SK-N-SH (cell line): ENCODE measurements around the gene ENTREP3. TPM values are rescaled to one million over a fixed set of nuclear protein-coding genes. Genes with fewer than 3 reads are reported as not detected.

ENCODE experiments used
- CTCF ChIA-PET: fragments of 300-600, 350-600 bp; formaldehyde crosslinking; extraction: SDS; loops from one replicate; lab custom pipeline; 2021; lab: Yijun Ruan, JAX
- POLR2A ChIA-PET: fragments of 350-600 bp; sonication (Branson Sonifier 250); formaldehyde crosslinking; extraction: SDS; loops from one replicate; lab custom pipeline; 2020; ENCODE audit warnings: antibody characterized with exemption, inconsistent platforms; lab: Yijun Ruan, JAX
- DNase-seq: peaks from one replicate; pipeline ENCODE4 v3.0.0; 2012
- H2AFZ ChIP-seq: fragments of 200-600 bp; sonication (generic); 2 replicates; pipeline ENCODE4 v1.8.1; 2016; ENCODE audit warnings: antibody characterized with exemption, mild to moderate bottlenecking, low read depth
- H3F3A ChIP-seq: fragments of 200-600 bp; sonication (generic); replicated peaks from 2 replicates; pipeline ENCODE3; 2016; ENCODE audit warnings: antibody characterized with exemption, mild to moderate bottlenecking; ENCODE audit not compliant: insufficient read depth
- H3K27ac ChIP-seq, 2 experiments: fragments of 200-500 bp in 1 of 2; fragments of 200-600 bp in 1 of 2; sonication (Bioruptor generic) in 1 of 2; sonication (generic), shearing (Covaris generic) in 1 of 2; 2 replicates each; pipeline versions ENCODE4 v1.5.1 to v1.6.1; 2014 to 2016; ENCODE audit warnings: low read depth in 2 of 2, inconsistent platforms in 1 of 2, low read length in 1 of 2, mild to moderate bottlenecking in 1 of 2, mixed read lengths in 1 of 2
- H3K27me3 ChIP-seq: fragments of 200-600 bp; sonication (generic), shearing (Covaris generic); 2 replicates; pipeline ENCODE4 v1.6.1; 2016; ENCODE audit warnings: mixed run types; ENCODE audit not compliant: insufficient read depth
- H3K36me3 ChIP-seq, 2 experiments: fragments of 200-500 bp in 1 of 2; fragments of 200-600 bp in 1 of 2; sonication (Bioruptor generic) in 1 of 2; sonication (generic) in 1 of 2; replicated peaks in 1 of 2; 2 replicates each; pipeline versions ENCODE3 to v1.5.1; 2014 to 2016; ENCODE audit warnings: low read length in 1 of 2, mild to moderate bottlenecking in 1 of 2; ENCODE audit not compliant: insufficient read depth in 2 of 2, control insufficient read depth in 1 of 2
- H3K4me1 ChIP-seq, 2 experiments: fragments of 200-500 bp in 1 of 2; fragments of 200-600 bp in 1 of 2; sonication (Bioruptor generic) in 1 of 2; sonication (generic), shearing (Covaris generic) in 1 of 2; 2 replicates each; pipeline versions ENCODE4 v1.5.1 to v1.6.1; 2014 to 2016; ENCODE audit warnings: low read depth in 1 of 2, low read length in 1 of 2, mixed run types in 1 of 2; ENCODE audit not compliant: insufficient read depth in 2 of 2, control insufficient read depth in 1 of 2
- H3K4me2 ChIP-seq: fragments of 200-600 bp; sonication (generic), shearing (Covaris generic); 2 replicates; pipeline ENCODE4 v1.6.1; 2017; ENCODE audit warnings: mixed run types
- H3K4me3 ChIP-seq, 2 experiments: fragments of 200-500 bp in 1 of 2; fragments of 200-600 bp in 1 of 2; sonication (Bioruptor generic) in 1 of 2; sonication (generic), shearing (Covaris generic) in 1 of 2; 2 replicates each; pipeline versions ENCODE4 v1.5.1 to v1.8.1; 2014 to 2016; ENCODE audit warnings: low read depth in 2 of 2, inconsistent platforms in 1 of 2, low read length in 1 of 2, mild to moderate bottlenecking in 1 of 2, mixed read lengths in 1 of 2, moderate library complexity in 1 of 2
- H3K79me2 ChIP-seq: fragments of 200-600 bp; sonication (generic); 2 replicates; pipeline ENCODE4 v1.8.1; 2017; ENCODE audit warnings: mild to moderate bottlenecking; ENCODE audit not compliant: insufficient read depth
- H3K9ac ChIP-seq: fragments of 200-600 bp; sonication (generic); 2 replicates; pipeline ENCODE4 v1.6.1; 2017; ENCODE audit warnings: mixed run types
- H3K9me2 ChIP-seq: fragments of 200-600 bp; sonication (generic); 2 replicates; pipeline ENCODE4 v1.6.1; 2017; ENCODE audit warnings: mixed run types
- H3K9me3 ChIP-seq: fragments of 200-600 bp; sonication (generic); 2 replicates; pipeline ENCODE4 v1.6.1; 2017; ENCODE audit warnings: mixed run types, mild to moderate bottlenecking, moderate library complexity
- H4K20me1 ChIP-seq: fragments of 200-600 bp; sonication (generic); 2 replicates; pipeline ENCODE4 v1.6.1; 2017; ENCODE audit warnings: mild to moderate bottlenecking, mixed run types; ENCODE audit not compliant: insufficient read depth
- CHD2 ChIP-seq: fragments of 150-350 bp; IDR thresholded peaks from 2 replicates; pipeline ENCODE4 v1.6.1; 2018; ENCODE audit warnings: low read length; ENCODE audit not compliant: partially characterized antibody
- ELF1 ChIP-seq: IDR thresholded peaks from 2 replicates; pipeline ENCODE4 v1.4.0; 2012
- EP300 ChIP-seq, 2 experiments: IDR thresholded peaks; 2 replicates each; pipeline versions ENCODE4 v1.4.0 to v1.6.1; 2012; ENCODE audit warnings: borderline replicate concordance in 1 of 2, low read depth in 1 of 2, low read length in 1 of 2
- FOXJ3 ChIP-seq: sonication (generic); formaldehyde crosslinking; IDR thresholded peaks from 2 replicates; pipeline ENCODE4 v1.5.1; 2020; ENCODE audit warnings: mild to moderate bottlenecking, missing genetic modification reagents
- GABPA ChIP-seq: IDR thresholded peaks from 2 replicates; pipeline ENCODE4 v1.4.0; 2012; ENCODE audit warnings: low read depth, mild to moderate bottlenecking
- MEF2A ChIP-seq: IDR thresholded peaks from 2 replicates; pipeline ENCODE4 v1.4.0; 2012; ENCODE audit warnings: low read depth, borderline replicate concordance
- MXI1 ChIP-seq: IDR thresholded peaks from 2 replicates; pipeline ENCODE4 v1.6.1; 2012; ENCODE audit warnings: mild to moderate bottlenecking, low read depth, low read length, improper control_type of control experiment
- NFIC ChIP-seq: IDR thresholded peaks from 2 replicates; pipeline ENCODE4 v1.4.0; 2012; ENCODE audit warnings: borderline replicate concordance
- NRF1 ChIP-seq: IDR thresholded peaks from 2 replicates; pipeline ENCODE4 v1.6.1; 2012; ENCODE audit warnings: low read depth, mild to moderate bottlenecking, low read length
- POLR2AphosphoS5 ChIP-seq: IDR thresholded peaks from 2 replicates; pipeline ENCODE4 v1.6.1; 2012; ENCODE audit warnings: low read depth, low read length
- RFX5 ChIP-seq: IDR thresholded peaks from 2 replicates; pipeline ENCODE4 v1.6.1; 2012; ENCODE audit warnings: mild to moderate bottlenecking, improper control_type of control experiment, low read length
- RXRA ChIP-seq: IDR thresholded peaks from 2 replicates; pipeline ENCODE4 v1.4.0; 2012; ENCODE audit warnings: low read depth, mild to moderate bottlenecking, borderline replicate concordance
- SIN3A ChIP-seq: IDR thresholded peaks from 2 replicates; pipeline ENCODE4 v1.6.1; 2012; ENCODE audit warnings: low read depth, mild to moderate bottlenecking, low read length, moderate library complexity, borderline replicate concordance
- SMC3 ChIP-seq: IDR thresholded peaks from 2 replicates; pipeline ENCODE4 v1.6.1; 2012; ENCODE audit warnings: low read depth, low read length, improper control_type of control experiment
- TAF1 ChIP-seq: IDR thresholded peaks from 2 replicates; pipeline ENCODE4 v1.6.1; 2012; ENCODE audit warnings: low read depth, mild to moderate bottlenecking, low read length, moderate library complexity, borderline replicate concordance
- USF1 ChIP-seq: IDR thresholded peaks from 2 replicates; pipeline ENCODE4 v1.4.0; 2012; ENCODE audit warnings: low read depth, borderline replicate concordance
- YY1 ChIP-seq: IDR thresholded peaks from 2 replicates; pipeline ENCODE4 v1.4.0; 2012; ENCODE audit warnings: low read depth, mild to moderate bottlenecking
- WGBS: methylation state at CpG from one replicate; pipeline ENCODE4 v1.1.6; 2017; ENCODE audit warnings: low lambda C conversion rate; 5-methylcytosine and 5-hydroxymethylcytosine counted together
- polyA plus RNA-seq, 3 experiments: library from polyadenylated mRNA; depleted of rRNA; stranded (reverse); fragments of >200 nt; gene quantifications; 2 replicates each; pipeline ENCODE4 v1.2.3, GENCODE V29; 2012
- TF ChIP-seq, protein P1 (sequence below): IDR thresholded peaks from 2 replicates; pipeline ENCODE4 v1.4.0; 2012; ENCODE audit warnings: low read depth, borderline replicate concordance
- TF ChIP-seq, protein P2 (sequence below): IDR thresholded peaks from 2 replicates; pipeline ENCODE4 v1.4.0; 2012; ENCODE audit warnings: low read depth

The ENTREP3 gene
- polyA plus RNA-seq, 1 of the 3 experiments (the other 2 are of a cell fraction): 30.6 TPM

GRCh38 chr1:155208541-155209311 lies 46.6 kb downstream of the ENTREP3 start, which contains the start of gene MTX1:
TSS of gene MTX1 (plus strand) at chr1:155208695. CDS start at chr1:155208805, 110 bp downstream.
- POLR2A ChIA-PET: interaction anchor here (0.6 to 3.4 kb wide), 6 partner anchors 10 to 65 kb away, joined by 3 to 25 read pairs (median 4); partner anchors contain the start of genes CLK2 and SCAMP3
- Histone ChIP-seq H4K20me1 (no peaks in the 10 kb centered on the region), H3K9me3 (no peaks in the 10 kb centered on the region), H3K9me2 (no peaks in the 10 kb centered on the region), H3K4me2 (peak within 1 kb of the TSS; percentile 99), H3K9ac (peak within 1 kb of the TSS; percentile 100), H3K4me3 (peak within 1 kb of the TSS; percentile 65 to 98), H3K27ac (peak within 1 kb of the TSS; percentile 93 to 98), H3K79me2 (peaks cover 29% of the 10 kb centered on the region), H3K4me1 (peaks cover 0 to 29% of the 10 kb centered on the region in 2 experiments; a peak in 3 of 4 replicates), H3K36me3 (peaks cover 9 to 21% of the 10 kb centered on the region in 2 experiments), H3K27me3 (no peaks in the 10 kb centered on the region), H2AFZ (peak within 1 kb of the TSS; percentile 75), H3F3A (peaks cover 27% of the 10 kb centered on the region)
- 3% methylated on average over 11 of the region's 64 CpGs for WGBS
- CTCF ChIA-PET: interaction anchor here (0.9 to 5.1 kb wide), 12 partner anchors 10 to 117 kb away, joined by 3 to 80 read pairs (median 6); partner anchors contain the start of genes KRTCAP2, RUSC1 and TRIM46
- DNase-seq: peak; percentile 93
- TF ChIP-seq MXI1: peak; percentile 89
- peak; percentile 41; the same call in 1 of the 2 replicates for TF ChIP-seq FOXJ3 (CRISPR knock-in tag)
- peak; percentile 67 for TF ChIP-seq TAF1
- TF ChIP-seq, protein P1, sequence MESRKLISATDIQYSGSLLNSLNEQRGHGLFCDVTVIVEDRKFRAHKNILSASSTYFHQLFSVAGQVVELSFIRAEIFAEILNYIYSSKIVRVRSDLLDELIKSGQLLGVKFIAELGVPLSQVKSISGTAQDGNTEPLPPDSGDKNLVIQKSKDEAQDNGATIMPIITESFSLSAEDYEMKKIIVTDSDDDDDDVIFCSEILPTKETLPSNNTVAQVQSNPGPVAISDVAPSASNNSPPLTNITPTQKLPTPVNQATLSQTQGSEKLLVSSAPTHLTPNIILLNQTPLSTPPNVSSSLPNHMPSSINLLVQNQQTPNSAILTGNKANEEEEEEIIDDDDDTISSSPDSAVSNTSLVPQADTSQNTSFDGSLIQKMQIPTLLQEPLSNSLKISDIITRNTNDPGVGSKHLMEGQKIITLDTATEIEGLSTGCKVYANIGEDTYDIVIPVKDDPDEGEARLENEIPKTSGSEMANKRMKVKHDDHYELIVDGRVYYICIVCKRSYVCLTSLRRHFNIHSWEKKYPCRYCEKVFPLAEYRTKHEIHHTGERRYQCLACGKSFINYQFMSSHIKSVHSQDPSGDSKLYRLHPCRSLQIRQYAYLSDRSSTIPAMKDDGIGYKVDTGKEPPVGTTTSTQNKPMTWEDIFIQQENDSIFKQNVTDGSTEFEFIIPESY: no peak
- TF ChIP-seq, protein P2, sequence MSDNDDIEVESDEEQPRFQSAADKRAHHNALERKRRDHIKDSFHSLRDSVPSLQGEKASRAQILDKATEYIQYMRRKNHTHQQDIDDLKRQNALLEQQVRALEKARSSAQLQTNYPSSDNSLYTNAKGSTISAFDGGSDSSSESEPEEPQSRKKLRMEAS: peak; percentile 53
- peak; percentile 41; the same call in 1 of the 2 replicates for TF ChIP-seq USF1
- TF ChIP-seq RXRA: no peak
- TF ChIP-seq SMC3: no peak
- TF ChIP-seq NRF1: no peak
- TF ChIP-seq POLR2AphosphoS5: no peak; the same call in 1 of the 2 replicates
- peak; percentile 2 to 36; a peak in 1 of 4 replicates for TF ChIP-seq EP300 (IDR thresholded peaks at IDR 0.05; ENCODE audit: borderline replicate concordance in 1 of 2, low read depth in 1 of 2, low read length in 1 of 2)
- no peak for TF ChIP-seq ELF1
- TF ChIP-seq MEF2A: no peak
- TF ChIP-seq YY1: peak; percentile 97
- TF ChIP-seq GABPA: peak; percentile 83
- no peak; the same call in 1 of the 2 replicates for TF ChIP-seq NFIC
- TF ChIP-seq RFX5: 0 out of 2 replicates have a peak, but pooled peaks have one; percentile 9
- TF ChIP-seq CHD2: peak; percentile 86
- TF ChIP-seq SIN3A: 0 out of 2 replicates have a peak, but pooled peaks have one; percentile 58
